ENCODE results near the gene LZTR1. TPM values are rescaled to one million over a fixed set of nuclear protein-coding genes. Genes with fewer than 3 reads are reported as not detected.

LZTR1 gene
- 33.7 and 34.8 TPM in 2 replicates for total RNA-seq

GRCh38 chr22:20981787-20982562 lies at the start of gene LZTR1:
LZTR1 (plus strand) TSS chr22:20982297; CDS start chr22:20982372, 75 bp downstream.

GRCh38 chr22:20966883-20967696 lies 15.0 kb upstream of the LZTR1 start, which contains the start of gene AIFM3:
AIFM3 (plus strand) TSS chr22:20967255; CDS start chr22:20967945, 690 bp downstream.

GRCh38 chr22:21001601-21002325 lies 19.7 kb downstream of the LZTR1 start, which contains the start of gene THAP7:
THAP7 (minus strand) TSS chr22:21002118; CDS start chr22:21001911, 207 bp downstream.

GRCh38 chr22:21014726-21015465 lies 32.8 kb downstream of the LZTR1 start, which contains the start of gene P2RX6:
P2RX6 (plus strand) TSS chr22:21015165; CDS start chr22:21015175, 10 bp downstream.

GRCh38 chr22:21032037-21032867 lies 50.2 kb downstream of the LZTR1 start, which contains the start of gene SLC7A4:
SLC7A4 (minus strand) TSS chr22:21032561; CDS start chr22:21031812, 749 bp downstream.

GRCh38 chr22:21045585-21046294 lies 63.6 kb downstream of the LZTR1 start, which contains the start of gene LRRC74B:
LRRC74B (plus strand) TSS chr22:21045946; CDS start chr22:21045987, 41 bp downstream.

Other genes starting within 250 kb of the LZTR1 start
- not detected in 2 replicates for gene SERPIND1, start 208.2 kb upstream of the LZTR1 start, total RNA-seq
- gene PI4KA, start 123.5 kb upstream of the LZTR1 start, total RNA-seq = 31.9 and 34.8 TPM in 2 replicates
- 12.9 and 14.5 TPM in 2 replicates for gene SNAP29, start 123.3 kb upstream of the LZTR1 start, total RNA-seq
- 29.4 and 30.2 TPM in 2 replicates for gene CRKL, start 64.9 kb upstream of the LZTR1 start, total RNA-seq
- gene AIFM3, start 15.0 kb upstream of the LZTR1 start, total RNA-seq = 0.17 and 0.74 TPM in 2 replicates
- gene THAP7, start 19.8 kb downstream of the LZTR1 start, total RNA-seq = 31.2 and 35.6 TPM in 2 replicates
- gene P2RX6, start 32.9 kb downstream of the LZTR1 start, total RNA-seq = 0.34 and 0.74 TPM in 2 replicates
- 0.15 and 0.17 TPM in 2 replicates for gene SLC7A4, start 50.3 kb downstream of the LZTR1 start, total RNA-seq
- not detected in 2 replicates for gene LRRC74B, start 63.6 kb downstream of the LZTR1 start, total RNA-seq

Measured in bronchus fibroblast of lung (primary cell).